ENCODE results near the gene CEACAM1. TPM values are rescaled to one million over a fixed set of nuclear protein-coding genes. Genes with fewer than 3 reads are reported as not detected.
"Not testable (repeated sequence)": the region's sequence is repeated elsewhere in the genome, so short reads cannot be mapped to it uniquely, and the experiment has no call there.

CEACAM1 gene
- total RNA-seq, 1 donor from 2014 or later: 1.6 TPM

DNA sequence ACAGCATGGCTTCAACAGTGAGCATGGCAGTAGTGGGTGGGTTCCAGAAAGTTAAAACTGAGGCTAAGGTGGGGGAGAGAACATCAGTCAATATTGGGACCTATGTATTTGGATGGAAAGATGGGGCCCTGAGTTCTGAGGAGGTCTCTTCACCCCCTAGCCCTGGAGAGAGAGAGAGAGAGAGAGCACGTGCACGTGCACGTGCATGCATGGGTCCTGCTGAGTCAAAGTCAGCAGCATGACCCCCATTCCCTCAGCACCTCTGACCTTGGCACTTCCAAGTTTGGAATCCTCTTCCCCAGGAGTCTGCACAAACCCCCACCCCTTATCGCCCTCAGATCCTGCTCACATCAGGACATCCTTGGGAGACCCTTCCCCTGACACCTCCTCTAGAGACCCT, 32.5 kb upstream of the CEACAM1 start:
- TF ChIP-seq, protein P1, sequence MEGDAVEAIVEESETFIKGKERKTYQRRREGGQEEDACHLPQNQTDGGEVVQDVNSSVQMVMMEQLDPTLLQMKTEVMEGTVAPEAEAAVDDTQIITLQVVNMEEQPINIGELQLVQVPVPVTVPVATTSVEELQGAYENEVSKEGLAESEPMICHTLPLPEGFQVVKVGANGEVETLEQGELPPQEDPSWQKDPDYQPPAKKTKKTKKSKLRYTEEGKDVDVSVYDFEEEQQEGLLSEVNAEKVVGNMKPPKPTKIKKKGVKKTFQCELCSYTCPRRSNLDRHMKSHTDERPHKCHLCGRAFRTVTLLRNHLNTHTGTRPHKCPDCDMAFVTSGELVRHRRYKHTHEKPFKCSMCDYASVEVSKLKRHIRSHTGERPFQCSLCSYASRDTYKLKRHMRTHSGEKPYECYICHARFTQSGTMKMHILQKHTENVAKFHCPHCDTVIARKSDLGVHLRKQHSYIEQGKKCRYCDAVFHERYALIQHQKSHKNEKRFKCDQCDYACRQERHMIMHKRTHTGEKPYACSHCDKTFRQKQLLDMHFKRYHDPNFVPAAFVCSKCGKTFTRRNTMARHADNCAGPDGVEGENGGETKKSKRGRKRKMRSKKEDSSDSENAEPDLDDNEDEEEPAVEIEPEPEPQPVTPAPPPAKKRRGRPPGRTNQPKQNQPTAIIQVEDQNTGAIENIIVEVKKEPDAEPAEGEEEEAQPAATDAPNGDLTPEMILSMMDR (IDR thresholded peaks at IDR 0.05; ENCODE audit: insufficient read depth, low read length, severe bottlenecking): no peak
- no peak for FAIRE-seq
- no peak overlapping the region for H3K4me3 ChIP-seq (ENCODE audit: low read depth, low read length)
- H3K36me3 ChIP-seq (ENCODE audit: control insufficient read depth, insufficient read depth, low read length): no peaks in the 10 kb centered on the region
- DNase-seq (ENCODE audit: low read depth): no peak
- H3K27me3 ChIP-seq (ENCODE audit: control insufficient read depth, insufficient read depth, low read length): no peaks in the 10 kb centered on the region

DNA sequence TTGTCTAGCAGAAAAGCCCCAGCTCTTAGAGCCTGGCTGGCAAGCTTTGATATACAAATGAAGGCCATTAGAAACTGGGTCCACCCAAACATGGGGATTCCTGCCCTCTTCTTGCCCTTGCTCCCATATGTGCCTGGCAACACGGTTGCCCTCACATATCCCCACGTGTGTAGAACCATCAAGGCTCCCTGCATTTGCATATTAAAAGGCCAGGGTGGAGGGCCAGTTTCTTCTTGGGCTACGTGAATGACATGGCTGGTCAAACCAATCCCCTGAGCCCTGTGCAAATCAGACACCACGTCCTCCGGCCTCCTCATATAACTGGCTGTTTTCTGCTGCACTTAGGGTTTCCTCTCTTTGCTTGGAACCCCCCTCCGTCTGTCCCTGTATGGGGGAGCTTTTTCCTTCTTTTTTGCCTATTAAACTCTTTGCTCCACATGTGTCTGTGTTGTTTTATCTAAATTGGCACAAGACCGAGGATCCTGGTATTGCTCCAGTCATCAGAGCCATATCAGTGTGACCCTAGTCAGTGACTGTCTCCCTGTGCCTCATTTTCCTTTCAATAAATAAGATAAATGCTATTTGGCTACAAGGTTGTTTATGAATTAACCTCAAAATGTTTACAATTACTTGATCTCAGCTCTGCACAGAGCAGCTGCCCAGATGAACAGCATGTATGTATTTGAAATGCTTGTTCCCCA, 30.3 kb upstream of the CEACAM1 start:
- TF ChIP-seq, protein P1 (IDR thresholded peaks at IDR 0.05; ENCODE audit: insufficient read depth, low read length, severe bottlenecking): no peak
- Histone ChIP-seq H3K4me3 (ENCODE audit: low read depth, low read length) (no peak overlapping the region), H3K36me3 (ENCODE audit: control insufficient read depth, insufficient read depth, low read length) (no peaks in the 10 kb centered on the region), H3K27me3 (ENCODE audit: control insufficient read depth, insufficient read depth, low read length) (no peaks in the 10 kb centered on the region)
- no peak for FAIRE-seq
- no peak for DNase-seq (ENCODE audit: low read depth)

DNA sequence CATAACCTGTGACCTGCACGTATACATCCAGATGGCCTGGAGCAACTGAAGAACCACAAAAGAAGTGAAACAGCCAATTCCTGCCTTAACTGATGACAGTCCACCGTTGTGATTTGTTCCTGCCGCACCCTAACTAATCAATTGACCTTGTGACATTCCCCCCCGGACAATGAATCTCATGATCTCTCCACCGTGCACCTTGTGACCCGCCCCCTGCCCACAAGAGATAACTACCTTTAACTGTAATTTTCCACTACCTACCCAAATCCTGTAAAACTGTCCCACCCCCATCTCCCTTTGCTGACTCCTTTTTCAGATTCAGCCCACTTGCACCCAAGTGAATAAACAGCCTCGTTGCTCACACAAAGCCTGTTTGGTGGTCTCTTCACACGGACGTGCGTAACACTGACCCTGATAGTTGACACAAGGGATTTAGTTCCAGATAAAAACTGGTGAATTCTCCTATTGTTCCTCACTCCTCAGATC, 29.1 kb upstream of the CEACAM1 start:
- FAIRE-seq; H3K4me3 ChIP-seq (ENCODE audit: low read depth, low read length); DNase-seq (ENCODE audit: low read depth); H3K27me3 ChIP-seq (ENCODE audit: control insufficient read depth, insufficient read depth, low read length); H3K36me3 ChIP-seq (ENCODE audit: control insufficient read depth, insufficient read depth, low read length): not testable (repeated sequence)

DNA sequence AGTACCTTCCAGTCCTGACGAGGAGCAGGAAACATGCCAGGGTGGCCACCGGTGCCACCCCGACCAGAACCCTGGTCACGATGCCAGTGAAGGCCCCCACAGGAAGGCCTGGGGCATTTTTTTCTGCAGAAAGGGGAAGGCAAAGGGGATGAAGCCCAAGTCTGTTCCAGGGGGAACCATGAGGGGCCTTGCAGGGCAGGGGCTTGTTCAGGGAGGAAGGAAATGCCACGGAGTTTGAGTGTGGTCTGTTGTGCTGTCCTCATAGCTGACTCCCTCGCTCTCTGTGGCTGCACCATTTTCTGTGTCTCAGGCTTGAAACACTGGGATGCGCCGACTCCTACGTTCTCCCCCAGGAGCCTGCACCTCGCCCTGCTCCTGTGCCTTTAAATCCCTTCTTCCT, 27.5 kb upstream of the CEACAM1 start:
- TF ChIP-seq, protein P1 (IDR thresholded peaks at IDR 0.05; ENCODE audit: insufficient read depth, low read length, severe bottlenecking): no peak
- H3K36me3 ChIP-seq (ENCODE audit: control insufficient read depth, insufficient read depth, low read length): no peaks in the 10 kb centered on the region
- no peak for FAIRE-seq

DNA sequence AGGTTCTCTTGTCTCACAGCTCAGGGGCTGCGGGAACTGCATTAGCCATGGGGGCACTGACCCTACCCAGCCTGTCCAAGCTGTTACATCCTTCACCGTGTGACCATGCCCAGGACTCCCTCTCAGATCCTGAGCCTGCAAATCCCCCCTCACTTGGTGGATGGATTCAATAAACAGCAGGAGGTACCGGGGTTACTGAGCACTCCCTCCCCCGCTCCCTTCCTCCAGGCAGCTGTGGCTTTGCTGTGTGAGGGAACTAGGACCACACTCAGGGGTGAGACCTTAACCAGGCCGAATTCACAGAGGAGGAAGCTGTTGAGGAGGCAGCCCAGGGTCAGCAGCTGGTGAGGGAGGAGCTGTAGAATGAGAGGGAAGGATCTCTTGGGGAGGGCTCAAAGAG, 27.0 kb upstream of the CEACAM1 start:
- DNase-seq (ENCODE audit: low read depth) (no peak), FAIRE-seq (no peak)
- no peaks in the 10 kb centered on the region for H3K27me3 ChIP-seq (ENCODE audit: control insufficient read depth, insufficient read depth, low read length)
- H3K4me3 ChIP-seq (ENCODE audit: low read depth, low read length): no peak overlapping the region
- TF ChIP-seq, protein P1 (IDR thresholded peaks at IDR 0.05; ENCODE audit: insufficient read depth, low read length, severe bottlenecking): no peak
- H3K36me3 ChIP-seq (ENCODE audit: control insufficient read depth, insufficient read depth, low read length): no peaks in the 10 kb centered on the region

More for the DNA sequence above, 27.5 kb upstream of the CEACAM1 start:
- no peaks in the 10 kb centered on the region for H3K27me3 ChIP-seq (ENCODE audit: control insufficient read depth, insufficient read depth, low read length)
- DNase-seq (ENCODE audit: low read depth): no peak
- H3K4me3 ChIP-seq (ENCODE audit: low read depth, low read length): no peak overlapping the region

DNA sequence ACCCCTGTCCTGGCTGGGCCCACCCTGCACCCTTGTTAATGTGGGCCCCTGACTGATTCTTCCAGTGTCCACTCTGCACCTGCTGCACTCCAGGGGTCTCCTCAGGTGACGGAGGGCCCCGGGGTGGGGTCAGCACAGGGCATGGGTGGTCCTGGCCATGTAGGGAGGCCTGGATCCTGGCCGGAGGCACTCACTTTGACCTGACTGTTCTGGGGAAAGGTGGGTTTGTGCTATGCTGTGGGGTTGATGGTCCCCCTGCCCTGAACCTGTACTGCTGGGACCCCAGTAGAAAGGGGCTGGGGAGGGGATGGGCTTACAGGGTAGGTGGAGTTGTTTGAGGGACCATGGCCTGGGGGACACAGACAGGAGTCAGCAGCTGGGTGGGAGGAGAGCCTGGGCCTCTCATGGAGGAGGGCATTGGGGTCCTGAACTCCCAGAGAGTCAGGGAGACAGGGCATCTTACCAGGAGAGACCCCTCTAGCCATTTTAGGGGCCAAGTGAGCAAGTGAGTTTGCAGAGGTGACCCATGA, 25.8 kb upstream of the CEACAM1 start:
- Histone ChIP-seq H3K27me3 (ENCODE audit: control insufficient read depth, insufficient read depth, low read length) (no peaks in the 10 kb centered on the region), H3K4me3 (ENCODE audit: low read depth, low read length) (no peak overlapping the region), H3K36me3 (ENCODE audit: control insufficient read depth, insufficient read depth, low read length) (no peaks in the 10 kb centered on the region)
- TF ChIP-seq, protein P1 (IDR thresholded peaks at IDR 0.05; ENCODE audit: insufficient read depth, low read length, severe bottlenecking): no peak
- DNase-seq (ENCODE audit: low read depth): no peak
- no peak for FAIRE-seq
